Ascending aorta (tissue), 2 donors: ENCODE results near the gene NPRL2. TPM values are rescaled to one million over a fixed set of nuclear protein-coding genes. Genes with fewer than 3 reads are reported as not detected.

ENCODE experiments used
- DNase-seq, 2 donors: peaks; one replicate each; pipeline ENCODE4 v3.0.0-alpha.2; 2019; ENCODE audit warnings: low spot score in 2 of 2
- H3K27ac ChIP-seq, 2 donors: fragments of 200-600 bp; sonication (generic); one replicate each; pipeline ENCODE4 v1.5.1; 2016 to 2017; ENCODE audit warnings: mild to moderate bottlenecking in 1 of 2
- H3K27me3 ChIP-seq: fragments of 200-600 bp; sonication (generic); one replicate; pipeline ENCODE4 v1.5.1; 2017
- H3K36me3 ChIP-seq, 2 donors: fragments of 200-600 bp; sonication (generic); one replicate each; pipeline ENCODE4 v1.5.1; 2016
- H3K4me1 ChIP-seq, 2 donors: fragments of 200-600 bp; sonication (generic); one replicate each; pipeline ENCODE4 v1.5.1; 2016 to 2017; ENCODE audit warnings: mild to moderate bottlenecking in 1 of 2
- H3K4me3 ChIP-seq, 2 donors: fragments of 200-600 bp; sonication (generic); one replicate each; pipeline ENCODE4 v1.5.1; 2016 to 2017; ENCODE audit warnings: mild to moderate bottlenecking in 1 of 2
- H3K9me3 ChIP-seq, 2 donors: fragments of 200-600 bp; sonication (generic); one replicate each; pipeline ENCODE4 v1.5.1; 2016
- intact Hi-C: fragments of 100-400 bp; cut with DNase I; formaldehyde crosslinking; loops from one replicate; pipeline ENCODE4 v1.15.1; 2023
- total RNA-seq: library from RNA; depleted of rRNA; stranded (reverse); fragments of >200 nt; gene quantifications from one replicate; pipeline ENCODE4 v1.1.0, GENCODE V29; 2016
- TF ChIP-seq, protein P1 (sequence below), 3 experiments: fragments of 200-600 bp in 2 of 3; fragments of 450-650 bp in 1 of 3; sonication (generic) in 2 of 3; IDR thresholded peaks; one replicate each; pipeline ENCODE4 v1.5.1; 2016 to 2019; ENCODE audit warnings: antibody characterized with exemption in 3 of 3, mild to moderate bottlenecking in 1 of 3, moderate library complexity in 1 of 3

NPRL2 gene
- total RNA-seq, 1 donor from 2014 or later: 37.8 TPM

DNA sequence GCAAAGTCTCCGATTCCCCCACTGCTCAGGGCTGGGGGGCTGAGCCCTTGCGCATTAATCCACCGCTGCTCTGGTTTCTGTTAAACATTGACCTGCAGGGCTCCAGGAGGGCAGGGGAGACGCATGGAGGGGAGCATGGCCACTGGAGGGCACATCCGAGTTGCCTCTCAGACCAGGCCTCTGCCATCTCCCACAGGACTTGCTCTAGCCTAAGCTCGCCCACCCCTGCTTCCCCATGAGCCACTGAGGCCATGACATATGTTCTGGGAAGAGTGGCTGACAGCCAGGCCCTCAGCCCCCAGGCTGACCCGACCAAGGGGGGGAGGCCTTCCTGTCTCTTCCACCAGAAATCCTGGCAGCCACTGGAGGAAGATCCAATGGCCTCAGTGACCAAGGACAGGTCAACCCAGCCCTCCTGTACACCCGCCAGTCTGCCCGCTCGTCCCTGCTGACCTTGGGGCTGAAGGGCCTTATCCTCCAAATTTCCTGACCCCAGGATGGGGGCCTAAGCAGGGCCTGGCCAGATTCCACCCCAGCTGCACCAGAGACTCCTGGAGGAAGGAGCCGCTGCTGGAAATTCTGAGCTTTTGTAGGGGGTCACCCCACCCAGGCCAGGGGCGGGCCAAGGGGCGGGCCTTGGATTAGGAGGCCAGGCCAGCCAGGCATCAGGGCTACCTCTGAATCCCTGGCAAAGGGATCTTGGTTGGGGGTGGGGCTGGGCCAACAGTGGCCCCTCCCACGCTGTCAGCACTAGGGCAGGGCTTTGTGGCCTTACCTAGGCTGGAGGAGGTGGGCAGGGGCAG is 47.4 kb downstream of the NPRL2 start, which contains the start of gene HYAL1:
HYAL1 (minus strand) TSS at position 562 of the 803 bp plus-strand sequence. CDS start 618 bp downstream, outside the sequence.
- peak within 1 kb of the TSS; percentile 17 to 38 for H3K27ac ChIP-seq
- H3K36me3 ChIP-seq: no peaks in the 10 kb centered on the region
- H3K27me3 ChIP-seq: no peaks in the 10 kb centered on the region
- no peaks in the 10 kb centered on the region for H3K9me3 ChIP-seq
- peaks cover 13 to 16% of the 10 kb centered on the region in 2 donors for H3K4me1 ChIP-seq
- peak within 1 kb of the TSS; percentile 17 to 33 for H3K4me3 ChIP-seq
- intact Hi-C loops: no loop called here
- TF ChIP-seq, protein P1, sequence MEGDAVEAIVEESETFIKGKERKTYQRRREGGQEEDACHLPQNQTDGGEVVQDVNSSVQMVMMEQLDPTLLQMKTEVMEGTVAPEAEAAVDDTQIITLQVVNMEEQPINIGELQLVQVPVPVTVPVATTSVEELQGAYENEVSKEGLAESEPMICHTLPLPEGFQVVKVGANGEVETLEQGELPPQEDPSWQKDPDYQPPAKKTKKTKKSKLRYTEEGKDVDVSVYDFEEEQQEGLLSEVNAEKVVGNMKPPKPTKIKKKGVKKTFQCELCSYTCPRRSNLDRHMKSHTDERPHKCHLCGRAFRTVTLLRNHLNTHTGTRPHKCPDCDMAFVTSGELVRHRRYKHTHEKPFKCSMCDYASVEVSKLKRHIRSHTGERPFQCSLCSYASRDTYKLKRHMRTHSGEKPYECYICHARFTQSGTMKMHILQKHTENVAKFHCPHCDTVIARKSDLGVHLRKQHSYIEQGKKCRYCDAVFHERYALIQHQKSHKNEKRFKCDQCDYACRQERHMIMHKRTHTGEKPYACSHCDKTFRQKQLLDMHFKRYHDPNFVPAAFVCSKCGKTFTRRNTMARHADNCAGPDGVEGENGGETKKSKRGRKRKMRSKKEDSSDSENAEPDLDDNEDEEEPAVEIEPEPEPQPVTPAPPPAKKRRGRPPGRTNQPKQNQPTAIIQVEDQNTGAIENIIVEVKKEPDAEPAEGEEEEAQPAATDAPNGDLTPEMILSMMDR (IDR thresholded peaks at IDR 0.05): no peak
- no peak for DNase-seq

- Histone ChIP-seq H3K27me3 (no peaks in the 10 kb centered on the region), H3K4me1 (peaks cover 13 to 19% of the 10 kb centered on the region in 2 donors), H3K4me3 (peak overlapping the region in 1 of 2 donors; percentile 17), H3K36me3 (no peaks in the 10 kb centered on the region), H3K9me3 (no peaks in the 10 kb centered on the region), H3K27ac (peak overlapping the region in 1 of 2 donors; percentile 38)
- intact Hi-C loops: no loop called here
- TF ChIP-seq, protein P1 (IDR thresholded peaks at IDR 0.05): no peak
- no peak for DNase-seq
These were observed 48.2 kb downstream of the NPRL2 start for GRCh38 chr3:50302095-50303012.

- Histone ChIP-seq H3K9me3 (no peaks in the 10 kb centered on the region), H3K4me1 (peaks cover 13 to 19% of the 10 kb centered on the region in 2 donors), H3K36me3 (peaks cover 0 to 10% of the 10 kb centered on the region in 2 donors), H3K27ac (peak overlapping the region; percentile 77 to 78), H3K4me3 (peak overlapping the region in 1 of 2 donors; percentile 89), H3K27me3 (no peaks in the 10 kb centered on the region)
- TF ChIP-seq, protein P1 (IDR thresholded peaks at IDR 0.05): no peak
- no peak for DNase-seq
- intact Hi-C loops: no loop called here
These were observed 49.8 kb downstream of the NPRL2 start for GRCh38 chr3:50300681-50301254.

DNA sequence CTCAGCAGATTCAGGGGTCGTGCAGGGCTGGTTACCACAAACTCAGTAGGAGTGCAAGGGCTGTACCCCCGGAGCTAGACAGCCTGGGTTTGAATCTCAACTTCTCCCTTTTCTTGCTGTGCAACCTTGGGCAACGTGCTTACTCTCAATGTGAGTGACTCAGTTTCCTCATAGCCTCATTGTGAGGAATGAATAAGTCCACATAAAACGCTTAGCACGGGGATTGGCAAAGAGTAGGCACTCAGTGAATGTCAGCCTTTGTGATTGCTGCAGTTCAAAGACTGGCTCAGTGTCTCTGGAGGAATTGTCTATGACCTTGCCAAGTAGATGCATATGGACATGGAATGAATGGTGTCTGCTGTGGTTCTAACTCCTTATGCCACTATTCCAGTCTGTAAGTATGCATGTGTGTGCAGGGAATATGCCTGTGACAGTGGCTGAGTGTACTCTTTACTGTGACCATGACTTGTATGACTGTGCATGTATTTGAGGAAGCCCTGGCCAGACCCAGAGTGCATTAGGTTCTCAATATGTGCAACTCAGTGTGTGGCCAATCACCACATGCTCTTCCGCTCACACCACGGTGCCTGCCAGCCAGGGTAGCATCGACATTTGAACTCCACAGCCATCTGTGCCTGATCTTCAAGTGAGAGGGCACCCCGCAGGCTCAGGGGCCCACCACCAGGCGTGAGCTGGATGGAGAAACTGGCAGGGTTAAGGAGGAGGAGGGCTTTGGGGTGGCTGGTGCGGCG is 50.5 kb downstream of the NPRL2 start:
- H3K36me3 ChIP-seq: peaks cover 0 to 10% of the 10 kb centered on the region in 2 donors
- H3K9me3 ChIP-seq: no peaks in the 10 kb centered on the region
- H3K4me3 ChIP-seq: peak overlapping the region; percentile 43 to 89
- intact Hi-C loops: loop anchor here (1.0 to 2.0 kb wide), 2 partner anchors 21 to 35 kb away; no protein-coding TSS in a partner anchor
- H3K4me1 ChIP-seq: peaks cover 13 to 19% of the 10 kb centered on the region in 2 donors
- TF ChIP-seq, protein P1 (IDR thresholded peaks at IDR 0.05): no peak
- H3K27me3 ChIP-seq: no peaks in the 10 kb centered on the region
- no peak for DNase-seq
- peak overlapping the region; percentile 77 to 78 for H3K27ac ChIP-seq

DNA sequence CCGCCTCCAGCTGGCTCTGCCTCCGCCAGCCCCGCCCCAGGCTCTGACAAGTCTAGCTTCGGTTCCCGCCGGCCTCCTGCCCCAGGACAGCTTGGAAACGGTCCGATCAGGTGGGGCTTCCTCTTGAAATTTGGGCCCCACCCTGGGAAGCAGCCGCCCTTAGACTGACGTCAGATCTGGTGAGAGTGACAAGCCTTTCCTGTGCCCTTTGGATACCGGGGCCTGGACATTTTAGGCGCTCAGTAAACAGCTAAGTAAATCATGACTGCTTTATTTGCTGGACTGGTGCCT is 51.0 kb downstream of the NPRL2 start:
- TF ChIP-seq, protein P1 (IDR thresholded peaks at IDR 0.05): no peak

More for the DNA sequence above, 51.0 kb downstream of the NPRL2 start:
- Histone ChIP-seq H3K9me3 (no peaks in the 10 kb centered on the region), H3K4me3 (peak overlapping the region; percentile 43 to 89), H3K27me3 (no peaks in the 10 kb centered on the region), H3K4me1 (peaks cover 13 to 19% of the 10 kb centered on the region in 2 donors), H3K36me3 (peaks cover 0 to 10% of the 10 kb centered on the region in 2 donors), H3K27ac (peak overlapping the region; percentile 77 to 78)
- no peak for DNase-seq
- intact Hi-C loops: loop anchor here (1.0 to 2.0 kb wide), 2 partner anchors 22 to 35 kb away; no protein-coding TSS in a partner anchor
